BE2C (cell line): ENCODE results near the gene COQ9.

ENCODE experiments used
- DNase-seq: peaks from one replicate; pipeline ENCODE4 v3.0.0-alpha.2; 2020
- H3K27me3 ChIP-seq: fragments of 250-450 bp; sonication (Bioruptor Pico); 2 replicates; pipeline ENCODE4 v1.5.1; 2020; ENCODE audit warnings: mild to moderate bottlenecking
- H3K36me3 ChIP-seq: fragments of 250-450 bp; sonication (Bioruptor Pico); 2 replicates; pipeline ENCODE4 v1.5.1; 2020; ENCODE audit warnings: mild to moderate bottlenecking
- H3K4me1 ChIP-seq: fragments of 250-450 bp; sonication (Bioruptor Pico); 2 replicates; pipeline ENCODE4 v1.5.1; 2020
- H3K4me3 ChIP-seq: 2 replicates; pipeline ENCODE4 v1.5.1; 2011; ENCODE audit warnings: low read depth, low read length
- H3K9me3 ChIP-seq: fragments of 250-450 bp; sonication (Bioruptor Pico); 2 replicates; pipeline ENCODE4 v1.5.1; 2020
- CTCF ChIP-seq: IDR thresholded peaks from 2 replicates; pipeline ENCODE4 v1.5.1; 2012; ENCODE audit warnings: mild to moderate bottlenecking, low read depth, low read length

The COQ9 gene

DNA sequence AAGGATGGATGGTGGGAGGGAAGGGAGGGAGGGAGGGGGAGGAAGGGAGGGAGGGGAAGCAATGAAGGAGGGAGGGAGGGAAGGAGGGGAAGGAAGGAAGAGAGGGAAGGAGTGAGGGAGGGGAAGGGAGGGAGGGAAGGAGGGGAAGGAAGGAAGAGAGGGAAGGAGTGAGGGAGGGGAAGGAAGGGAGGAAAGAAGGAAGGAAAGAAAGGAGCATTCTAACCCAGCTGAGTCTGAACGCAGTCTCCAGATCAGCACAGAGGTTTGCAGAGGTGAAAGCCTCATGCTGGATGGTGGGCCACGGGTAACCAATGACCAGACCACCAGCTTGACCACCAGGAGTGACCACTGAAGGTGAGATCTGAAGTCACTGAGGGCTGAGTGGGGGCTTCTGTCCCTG lies 24.1 kb upstream of the COQ9 start:
- Histone ChIP-seq H3K27me3 (no peaks in the 10 kb centered on the region), H3K9me3 (no peaks in the 10 kb centered on the region), H3K4me1 (peaks cover 8% of the 10 kb centered on the region; the same call in 1 of the 2 replicates), H3K36me3 (peaks cover 8% of the 10 kb centered on the region), H3K4me3 (no peak overlapping the region)
- no peak for TF ChIP-seq CTCF
- no peak for DNase-seq

DNA sequence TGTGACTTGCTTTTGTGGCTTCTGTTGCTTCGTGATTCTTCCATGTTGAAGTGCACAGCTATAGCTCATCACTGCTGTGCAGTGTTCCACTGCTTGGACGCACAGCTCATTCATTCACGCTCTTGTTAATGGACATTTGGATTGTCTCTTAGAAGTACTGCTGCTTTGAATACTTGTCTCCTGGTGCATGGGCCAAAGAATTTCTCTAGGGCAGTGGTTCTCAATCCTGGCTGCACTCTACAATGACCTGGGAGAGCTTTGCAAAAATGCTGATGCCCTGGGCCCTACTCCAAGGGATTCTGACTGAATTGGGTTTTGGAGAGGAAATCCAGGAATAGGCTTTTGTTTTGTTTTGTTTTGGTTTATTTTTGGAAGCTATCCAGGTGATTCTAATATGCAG lies 22.7 kb upstream of the COQ9 start:
- TF ChIP-seq CTCF, result no peak
- Histone ChIP-seq H3K27me3 (no peaks in the 10 kb centered on the region), H3K36me3 (peaks cover 11% of the 10 kb centered on the region)

GRCh38 chr16:57426356-57426755 lies 20.9 kb upstream of the COQ9 start:
- H3K36me3 ChIP-seq, result peaks cover 29% of the 10 kb centered on the region
- H3K27me3 ChIP-seq, result no peaks in the 10 kb centered on the region
- no peak for TF ChIP-seq CTCF
- no peak for DNase-seq
- H3K4me1 ChIP-seq, result no peaks in the 10 kb centered on the region
- H3K4me3 ChIP-seq, result no peak overlapping the region
- H3K9me3 ChIP-seq, result no peaks in the 10 kb centered on the region

More for the DNA sequence above, 22.7 kb upstream of the COQ9 start:
- Histone ChIP-seq H3K4me3 (no peak overlapping the region), H3K4me1 (peaks cover 1% of the 10 kb centered on the region; the same call in 1 of the 2 replicates), H3K9me3 (no peaks in the 10 kb centered on the region)
- no peak for DNase-seq

GRCh38 chr16:57427307-57427706 lies 20.0 kb upstream of the COQ9 start:
- H3K27me3 ChIP-seq, result no peaks in the 10 kb centered on the region
- H3K36me3 ChIP-seq, result peaks cover 33% of the 10 kb centered on the region
- DNase-seq, result no peak
- H3K4me1 ChIP-seq, result no peaks in the 10 kb centered on the region
- TF ChIP-seq CTCF, result no peak
- H3K4me3 ChIP-seq, result no peak overlapping the region
- H3K9me3 ChIP-seq, result no peaks in the 10 kb centered on the region

GRCh38 chr16:57427824-57428223 lies 19.5 kb upstream of the COQ9 start:
- no peaks in the 10 kb centered on the region for H3K27me3 ChIP-seq
- no peak for TF ChIP-seq CTCF
- no peaks in the 10 kb centered on the region for H3K9me3 ChIP-seq
- peaks cover 38% of the 10 kb centered on the region for H3K36me3 ChIP-seq
- no peaks in the 10 kb centered on the region for H3K4me1 ChIP-seq
- no peak for DNase-seq
- H3K4me3 ChIP-seq, result no peak overlapping the region

DNA sequence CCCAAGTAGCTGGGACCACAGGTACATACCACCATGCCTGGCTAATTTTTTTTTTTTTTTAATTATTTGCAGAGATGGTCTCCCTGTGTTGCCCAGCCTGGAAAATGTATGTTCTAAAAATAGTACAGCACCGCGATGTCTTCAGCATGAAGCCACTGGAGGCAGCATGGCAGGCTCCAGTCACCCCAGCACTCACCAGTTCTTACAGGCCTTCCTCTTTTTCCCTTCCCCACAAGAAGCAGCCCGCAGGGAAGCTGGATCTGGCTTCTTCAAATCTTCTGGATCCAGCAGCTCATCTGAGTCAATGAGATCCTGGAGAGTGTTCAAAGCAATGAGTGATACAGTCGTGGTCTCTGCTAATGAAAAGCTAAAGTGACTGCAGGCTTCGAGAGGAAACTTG lies 16.3 kb upstream of the COQ9 start:
- Histone ChIP-seq H3K4me1 (no peaks in the 10 kb centered on the region), H3K36me3 (peaks cover 69% of the 10 kb centered on the region), H3K27me3 (no peaks in the 10 kb centered on the region), H3K4me3 (no peak overlapping the region), H3K9me3 (no peaks in the 10 kb centered on the region)
- TF ChIP-seq CTCF, result no peak
- no peak for DNase-seq
